DND-41 (cell line): ENCODE data around the gene EIF2S2.

Source experiments
- EZH2 ChIP-seq: IDR thresholded peaks from 3 replicates; pipeline ENCODE4 v1.6.1; 2012; ENCODE audit warnings: borderline replicate concordance, low read depth, mild to moderate bottlenecking, moderate library complexity, low read length, inconsistent platforms; ENCODE audit not compliant: severe bottlenecking
- TF ChIP-seq, protein P1 (sequence below): IDR thresholded peaks from 2 replicates; pipeline ENCODE4 v1.5.1; 2012; ENCODE audit warnings: borderline replicate concordance, low read length, moderate library complexity, mild to moderate bottlenecking; ENCODE audit not compliant: poor library complexity, severe bottlenecking; ENCODE audit errors: extremely low read depth

DNA sequence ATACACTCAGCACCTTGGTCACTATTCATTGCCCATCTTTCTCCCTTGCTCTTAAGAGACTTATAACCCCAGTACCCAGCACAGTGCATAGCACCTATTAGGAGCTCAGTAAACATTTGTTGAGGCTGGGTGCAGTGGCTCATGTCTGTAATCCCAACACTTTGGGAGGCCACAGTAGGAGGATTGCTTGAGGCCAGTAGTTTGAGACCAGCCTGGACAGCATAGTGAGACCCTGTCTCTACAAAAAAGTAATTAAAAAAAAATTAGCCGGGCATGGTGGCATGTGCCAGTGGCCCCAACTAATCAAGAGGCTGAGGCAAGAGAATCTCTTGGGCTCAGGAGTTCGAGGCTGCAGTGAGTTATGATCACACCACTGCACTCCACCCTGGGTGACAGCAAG, 8.2 kb upstream of the EIF2S2 start:
- TF ChIP-seq, protein P1, sequence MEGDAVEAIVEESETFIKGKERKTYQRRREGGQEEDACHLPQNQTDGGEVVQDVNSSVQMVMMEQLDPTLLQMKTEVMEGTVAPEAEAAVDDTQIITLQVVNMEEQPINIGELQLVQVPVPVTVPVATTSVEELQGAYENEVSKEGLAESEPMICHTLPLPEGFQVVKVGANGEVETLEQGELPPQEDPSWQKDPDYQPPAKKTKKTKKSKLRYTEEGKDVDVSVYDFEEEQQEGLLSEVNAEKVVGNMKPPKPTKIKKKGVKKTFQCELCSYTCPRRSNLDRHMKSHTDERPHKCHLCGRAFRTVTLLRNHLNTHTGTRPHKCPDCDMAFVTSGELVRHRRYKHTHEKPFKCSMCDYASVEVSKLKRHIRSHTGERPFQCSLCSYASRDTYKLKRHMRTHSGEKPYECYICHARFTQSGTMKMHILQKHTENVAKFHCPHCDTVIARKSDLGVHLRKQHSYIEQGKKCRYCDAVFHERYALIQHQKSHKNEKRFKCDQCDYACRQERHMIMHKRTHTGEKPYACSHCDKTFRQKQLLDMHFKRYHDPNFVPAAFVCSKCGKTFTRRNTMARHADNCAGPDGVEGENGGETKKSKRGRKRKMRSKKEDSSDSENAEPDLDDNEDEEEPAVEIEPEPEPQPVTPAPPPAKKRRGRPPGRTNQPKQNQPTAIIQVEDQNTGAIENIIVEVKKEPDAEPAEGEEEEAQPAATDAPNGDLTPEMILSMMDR: no peak
- no peak for TF ChIP-seq EZH2
